Posterior cingulate gyrus (tissue), 11 donors: ENCODE measurements around the gene GTF3C1.
"Not testable (repeated sequence)": the region's sequence is repeated elsewhere in the genome, so short reads cannot be mapped to it uniquely, and the experiment has no call there.

Experiments used
- DNase-seq, 10 donors: peaks; one replicate each; pipeline versions ENCODE4 v3.0.0 to v3.0.0-alpha.2; 2020 to 2021; ENCODE audit warnings: mixed read lengths in 3 of 10
- intact Hi-C: fragments of 100-400 bp; cut with DNase I; formaldehyde crosslinking; loops from one replicate; pipeline ENCODE4 v1.15.1; 2023

GTF3C1 gene

GRCh38 chr16:27570986-27571385, 21.3 kb upstream of the GTF3C1 start:
- DNase-seq: peak in 1 of 10 donors; percentile 20
- intact Hi-C loops: not testable (repeated sequence)

GRCh38 chr16:27568077-27568476, 18.4 kb upstream of the GTF3C1 start:
- no peak for DNase-seq
- intact Hi-C loops: no loop called here

- intact Hi-C loops: no loop called here
- DNase-seq: no peak
Observed at GRCh38 chr16:27566417-27566816, 16.7 kb upstream of the GTF3C1 start.

- intact Hi-C loops: no loop called here
- no peak for DNase-seq
Observed at GRCh38 chr16:27564224-27564623, 14.5 kb upstream of the GTF3C1 start.

GRCh38 chr16:27561216-27561615, 11.5 kb upstream of the GTF3C1 start:
- intact Hi-C loops: no loop called here
- no peak for DNase-seq

- DNase-seq: no peak
- intact Hi-C loops: no loop called here
Observed at GRCh38 chr16:27558932-27559331, 9.2 kb upstream of the GTF3C1 start.

- intact Hi-C loops: no loop called here
- no peak for DNase-seq
Observed at GRCh38 chr16:27558434-27558833, 8.7 kb upstream of the GTF3C1 start.

GRCh38 chr16:27556471-27556870, 6.8 kb upstream of the GTF3C1 start:
- intact Hi-C loops: no loop called here
- DNase-seq: no peak

- no peak for DNase-seq
- intact Hi-C loops: no loop called here
Observed at GRCh38 chr16:27551036-27551435, 1.3 kb upstream of the GTF3C1 start.

- DNase-seq: no peak
- intact Hi-C loops: no loop called here
Observed at GRCh38 chr16:27550582-27550920, 838 bp upstream of the GTF3C1 start.

- intact Hi-C loops: no loop called here
Observed at GRCh38 chr16:27549464-27549745, 308 bp downstream of the GTF3C1 start.

GRCh38 chr16:27547851-27548250, 1.9 kb downstream of the GTF3C1 start:
- no peak for DNase-seq
- intact Hi-C loops: no loop called here

More at GRCh38 chr16:27549464-27549745, 308 bp downstream of the GTF3C1 start:
- DNase-seq: peak in 1 of 10 donors; percentile 84

GRCh38 chr16:27547134-27547533, 2.6 kb downstream of the GTF3C1 start:
- intact Hi-C loops: no loop called here
- peak in 1 of 10 donors; percentile 13 for DNase-seq

GRCh38 chr16:27544671-27545070, 5.0 kb downstream of the GTF3C1 start:
- DNase-seq: no peak
- intact Hi-C loops: no loop called here

GRCh38 chr16:27543801-27544200, 5.9 kb downstream of the GTF3C1 start:
- intact Hi-C loops: no loop called here
- no peak for DNase-seq

- no peak for DNase-seq
Observed at GRCh38 chr16:27539636-27540035, 10.1 kb downstream of the GTF3C1 start.

GRCh38 chr16:27539120-27539519, 10.6 kb downstream of the GTF3C1 start:
- intact Hi-C loops: no loop called here
- DNase-seq: no peak

More at GRCh38 chr16:27539636-27540035, 10.1 kb downstream of the GTF3C1 start:
- intact Hi-C loops: no loop called here

GRCh38 chr16:27538528-27538927, 11.2 kb downstream of the GTF3C1 start:
- intact Hi-C loops: no loop called here
- DNase-seq: no peak

GRCh38 chr16:27534256-27534655, 15.5 kb downstream of the GTF3C1 start:
- intact Hi-C loops: no loop called here
- DNase-seq: no peak

- intact Hi-C loops: no loop called here
- no peak for DNase-seq
Observed at GRCh38 chr16:27531826-27532800, 17.6 kb downstream of the GTF3C1 start.

- intact Hi-C loops: no loop called here
- no peak for DNase-seq
Observed at GRCh38 chr16:27531186-27531585, 18.5 kb downstream of the GTF3C1 start.

- intact Hi-C loops: no loop called here
- peak in 9 of 10 donors; percentile 28 to 93 (median 53) for DNase-seq
Observed at GRCh38 chr16:27529962-27530361, 19.8 kb downstream of the GTF3C1 start.
